A549 (cell line): ENCODE results near the gene SGO2. TPM values are rescaled to one million over a fixed set of nuclear protein-coding genes. Genes with fewer than 3 reads are reported as not detected.

Source experiments
- ATAC-seq, 2 experiments: fragments of 200-7000 bp in 1 of 2; fragments of >200 bp in 1 of 2; cut with Nextera tagmentation in 1 of 2; cut with Tn5 transposase in 1 of 2; 3 replicates each; pipeline versions ENCODE4 v1.8.0 to v1.9.1; 2018 to 2020; ENCODE audit warnings: mild to moderate bottlenecking in 1 of 2, moderate library complexity in 1 of 2
- CTCF ChIA-PET: fragments of 300-600 bp; sonication (Branson Sonifier 250); formaldehyde crosslinking; extraction: SDS; loops from one replicate; lab custom pipeline; 2021; ENCODE audit warnings: antibody characterized with exemption, inconsistent platforms; lab: Yijun Ruan, JAX
- POLR2A ChIA-PET: fragments of 350-600 bp; formaldehyde crosslinking; extraction: SDS; loops from one replicate; lab custom pipeline; 2021; ENCODE audit warnings: antibody characterized with exemption, inconsistent platforms; lab: Yijun Ruan, JAX
- DNase-seq, 2 experiments: peaks; one replicate each; pipeline versions ENCODE4 v3.0.0 to v3.0.0-alpha.2; 2011 to 2016; ENCODE audit warnings: low read depth in 1 of 2, low spot score in 1 of 2
- FAIRE-seq: peaks from 2 replicates; lab custom pipeline; 2011; peaks lifted over from hg19 to GRCh38; lab: Jason Lieb, UNC
- H3K27ac ChIP-seq, 2 experiments: fragments of >200 bp; sonication (Bioruptor Twin); formaldehyde crosslinking; 3 replicates each; pipeline ENCODE4 v1.5.1; 2016 to 2017
- H3K4me1 ChIP-seq: fragments of >200 bp; sonication (Bioruptor Twin); formaldehyde crosslinking; 3 replicates; pipeline ENCODE4 v1.6.1; 2016
- H3K4me2 ChIP-seq: fragments of >200 bp; sonication (Bioruptor Twin); formaldehyde crosslinking; 3 replicates; pipeline ENCODE4 v1.6.1; 2016
- H3K4me3 ChIP-seq: fragments of >200 bp; sonication (Bioruptor Twin); formaldehyde crosslinking; 3 replicates; pipeline ENCODE4 v1.5.1; 2016
- H3K9me3 ChIP-seq: fragments of >200 bp; sonication (Bioruptor Twin); formaldehyde crosslinking; 3 replicates; pipeline ENCODE4 v1.6.1; 2016
- ATOH8 ChIP-seq: fragments of 250-450 bp; sonication (Bioruptor Pico); IDR thresholded peaks from 2 replicates; pipeline ENCODE4 v1.5.0; 2020; ENCODE audit warnings: low read depth, mild to moderate bottlenecking, moderate library complexity
- BHLHE40 ChIP-seq: IDR thresholded peaks from 2 replicates; pipeline ENCODE4 v1.6.1; 2012; ENCODE audit warnings: low read depth, low read length, inconsistent platforms
- CBX2 ChIP-seq: fragments of 200-600 bp; sonication (generic); IDR thresholded peaks from 2 replicates; pipeline ENCODE4 v1.6.1; 2016; ENCODE audit warnings: low read depth, mild to moderate bottlenecking, borderline replicate concordance
- CBX8 ChIP-seq: fragments of 200-600 bp; sonication (generic); IDR thresholded peaks from 2 replicates; pipeline ENCODE4 v1.6.1; 2016
- CHD2 ChIP-seq: fragments of 150-350 bp; IDR thresholded peaks from 2 replicates; pipeline ENCODE4 v1.6.1; 2014; ENCODE audit warnings: low read length; ENCODE audit not compliant: partially characterized antibody
- FOXS1 ChIP-seq: fragments of 250-450 bp; sonication (Bioruptor Pico); IDR thresholded peaks from 2 replicates; pipeline ENCODE4 v1.5.0; 2020; ENCODE audit warnings: mild to moderate bottlenecking, moderate library complexity
- HES2 ChIP-seq: fragments of >200 bp; sonication (Bioruptor Twin); formaldehyde crosslinking; IDR thresholded peaks from 2 replicates; pipeline ENCODE4 v1.6.1; 2016
- HMGXB4 ChIP-seq: fragments of 250-450 bp; sonication (Bioruptor Pico); IDR thresholded peaks from 2 replicates; pipeline ENCODE4 v1.5.0; 2021; ENCODE audit warnings: mild to moderate bottlenecking, moderate library complexity, borderline replicate concordance
- HOXA7 ChIP-seq: fragments of 250-450 bp; sonication (Bioruptor Pico); IDR thresholded peaks from 2 replicates; pipeline ENCODE4 v1.5.0; 2020; ENCODE audit warnings: mild to moderate bottlenecking, moderate library complexity
- JUN ChIP-seq, 2 experiments: fragments of >200 bp; sonication (Bioruptor Twin); formaldehyde crosslinking; IDR thresholded peaks; 2 replicates in 1 of 2; 3 replicates in 1 of 2; pipeline ENCODE4 v1.6.1; 2016 to 2017
- KDM1A ChIP-seq: fragments of 200-600 bp; sonication (generic); IDR thresholded peaks from 2 replicates; pipeline ENCODE4 v1.6.1; 2016; ENCODE audit warnings: low read depth, mild to moderate bottlenecking
- MAFK ChIP-seq: fragments of 450-650 bp; IDR thresholded peaks from 2 replicates; pipeline ENCODE4 v1.6.1; 2014; ENCODE audit not compliant: partially characterized antibody
- MAX ChIP-seq: IDR thresholded peaks from 2 replicates; pipeline ENCODE4 v1.6.1; 2012
- MAZ ChIP-seq: fragments of 150-350 bp; IDR thresholded peaks from 2 replicates; pipeline ENCODE4 v1.6.1; 2014; ENCODE audit warnings: antibody characterized with exemption, low read depth, low read length, borderline replicate concordance
- MYC ChIP-seq: IDR thresholded peaks from 2 replicates; pipeline ENCODE4 v1.6.1; 2012; ENCODE audit warnings: mild to moderate bottlenecking, inconsistent platforms, low read length, improper control_type of control experiment, borderline replicate concordance
- NFE2L2 ChIP-seq: fragments of 150-350 bp; conservative IDR thresholded peaks from 2 replicates; pipeline ENCODE4 v1.6.1; 2014; ENCODE audit warnings: low read length
- PBX3 ChIP-seq: IDR thresholded peaks from 2 replicates; pipeline ENCODE4 v1.6.1; 2012
- POLR2AphosphoS2 ChIP-seq: conservative IDR thresholded peaks from 2 replicates; pipeline ENCODE4 v1.6.1; 2012; ENCODE audit warnings: low read length, improper control_type of control experiment, inconsistent platforms
- RAD21 ChIP-seq, 2 experiments: fragments of >200 bp in 1 of 2; sonication (Bioruptor Twin) in 1 of 2; formaldehyde crosslinking in 1 of 2; IDR thresholded peaks in 1 of 2; conservative IDR thresholded peaks in 1 of 2; 2 replicates in 1 of 2; 3 replicates in 1 of 2; pipeline ENCODE4 v1.6.1; 2012 to 2018; ENCODE audit warnings: inconsistent platforms in 1 of 2
- RFX5 ChIP-seq: fragments of 450-650 bp; IDR thresholded peaks from 2 replicates; pipeline ENCODE4 v1.7.1; 2014; ENCODE audit warnings: antibody characterized with exemption, mild to moderate bottlenecking, moderate library complexity
- SREBF2 ChIP-seq: fragments of 450-650 bp; IDR thresholded peaks from 2 replicates; pipeline ENCODE4 v1.6.1; 2014; ENCODE audit warnings: mild to moderate bottlenecking, moderate library complexity
- TFCP2L1 ChIP-seq: fragments of 250-450 bp; sonication (Bioruptor Pico); IDR thresholded peaks from 2 replicates; pipeline ENCODE4 v1.5.0; 2021; ENCODE audit warnings: mild to moderate bottlenecking
- TP53 ChIP-seq: fragments of 250-450 bp; sonication (Bioruptor Pico); IDR thresholded peaks from 2 replicates; pipeline ENCODE4 v1.5.0; 2021; ENCODE audit warnings: mild to moderate bottlenecking, moderate library complexity
- USF2 ChIP-seq: fragments of 450-650 bp; IDR thresholded peaks from 2 replicates; pipeline ENCODE4 v1.6.1; 2014; ENCODE audit warnings: antibody characterized with exemption
- ZC3H11A ChIP-seq: fragments of 450-650 bp; IDR thresholded peaks from 2 replicates; pipeline ENCODE4 v1.6.1; 2014; ENCODE audit warnings: antibody characterized with exemption, mild to moderate bottlenecking
- WGBS: methylation state at CpG from one replicate; pipeline ENCODE4 v1.1.6; 2017; ENCODE audit errors: missing lambda C conversion rate; 5-methylcytosine and 5-hydroxymethylcytosine counted together
- polyA plus RNA-seq, 4 experiments: library from polyadenylated mRNA; depleted of rRNA in 3 of 4; stranded (reverse); fragments of >200 nt; fragmentation: RNase III in 1 of 4; extraction: RNeasy Plus Mini Kit Qiagen cat#74134 plus additional on column Dnase treatment in 1 of 4; gene quantifications; 2 replicates in 3 of 4; 3 replicates in 1 of 4; pipeline ENCODE4 v1.2.3, GENCODE V29; 2011 to 2017
- TF ChIP-seq, protein P1 (sequence below): IDR thresholded peaks from 2 replicates; pipeline ENCODE4 v1.6.1; 2012; ENCODE audit warnings: low read depth, borderline replicate concordance
- TF ChIP-seq, protein P2 (sequence below): fragments of >200 bp; sonication (Bioruptor Twin); formaldehyde crosslinking; IDR thresholded peaks from 3 replicates; pipeline ENCODE4 v1.6.1; 2016

SGO2 gene
- polyA plus RNA-seq, 2 of the 4 experiments (the other 2 are of a cell fraction) = 14.4 to 26.2 TPM

GRCh38 chr2:200496696-200497095, 29.3 kb upstream of the SGO2 start:
- no peaks in the 10 kb centered on the region for H3K9me3 ChIP-seq
- TF ChIP-seq PBX3 (no peak), JUN (IDR thresholded peaks at IDR 0.05) (no peak), RFX5 (no peak), MAZ (no peak), CHD2 (no peak), SREBF2 (no peak), HES2 (no peak), CBX8 (no peak), BHLHE40 (no peak)
- TF ChIP-seq, all 56 proteins: peak for 0
- Histone ChIP-seq H3K4me3 (no peak overlapping the region), H3K4me2 (no peak overlapping the region), H3K4me1 (no peaks in the 10 kb centered on the region), H3K27ac (no peak overlapping the region)
- ChIA-PET CTCF (interaction anchor here (0.5 to 2.5 kb wide), 3 partner anchors 13 to 207 kb away, joined by 3 to 8 read pairs (median 8); no protein-coding TSS in a partner anchor), POLR2A (no interaction called here)
- WGBS = 100% methylated on average over 1 of the region's 1 CpG
- FAIRE-seq = no peak
- DNase-seq = no peak
- no peak for ATAC-seq

DNA sequence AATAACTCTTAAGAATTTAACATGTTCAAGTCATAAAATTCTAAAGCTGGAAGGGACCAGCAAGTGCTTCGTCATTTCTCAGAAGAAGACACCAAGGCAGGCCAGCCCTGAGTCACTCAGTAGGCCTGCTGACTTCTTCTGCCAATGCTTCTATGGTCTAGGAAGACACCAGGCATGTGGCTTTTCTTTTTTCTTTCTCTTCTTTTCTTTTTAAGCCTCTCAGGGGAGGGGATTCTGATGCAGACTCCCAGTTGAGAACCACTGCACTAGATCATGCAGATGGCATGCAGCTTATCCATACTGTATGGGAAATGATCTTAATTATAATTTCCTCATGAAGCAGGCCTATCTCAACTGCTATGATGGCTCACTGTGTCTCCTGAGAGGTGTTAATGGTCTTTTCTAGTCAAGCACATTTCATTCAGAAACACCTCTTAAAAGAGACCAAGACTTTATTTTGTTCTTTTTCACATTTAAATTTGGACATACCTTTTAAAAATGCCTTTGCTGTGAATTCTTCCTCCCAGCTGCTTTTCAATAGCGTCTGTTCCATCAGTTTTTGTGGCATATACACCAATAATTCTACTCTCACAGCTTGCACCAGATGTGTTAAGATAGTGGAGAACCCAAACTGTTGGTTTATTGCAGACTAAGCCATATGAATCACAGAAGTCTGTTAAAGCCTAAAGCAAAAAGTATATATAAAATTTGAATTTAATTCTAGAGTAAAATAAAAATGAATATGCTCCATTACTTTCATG, 27.4 kb upstream of the SGO2 start:
- Histone ChIP-seq H3K9me3 (no peaks in the 10 kb centered on the region), H3K4me2 (no peak overlapping the region), H3K4me3 (no peak overlapping the region), H3K4me1 (no peaks in the 10 kb centered on the region), H3K27ac (no peak overlapping the region)
- ATAC-seq (no peak), DNase-seq (no peak), FAIRE-seq (no peak)
- 91% methylated on average over 2 of the region's 2 CpGs for WGBS
- CTCF ChIA-PET = interaction anchor here (0.6 to 1.3 kb wide), 3 partner anchors 13 to 518 kb away, joined by 3 to 5 read pairs (median 3); no protein-coding TSS in a partner anchor
- no peak for TF ChIP-seq NFE2L2
- TF ChIP-seq KDM1A = no peak
- no peak for TF ChIP-seq MYC
- TF ChIP-seq CHD2 = no peak
- TF ChIP-seq POLR2AphosphoS2 = no peak
- TF ChIP-seq ZC3H11A = no peak
- no peak for TF ChIP-seq MAX
- no peak for TF ChIP-seq TP53 (CRISPR knock-in tag)
- no peak for TF ChIP-seq HOXA7 (CRISPR knock-in tag)
- no peak for TF ChIP-seq RAD21 (conservative IDR thresholded peaks at IDR 0.05 in 1 of 2, IDR thresholded peaks at IDR 0.05 in 1 of 2)
- no peak for TF ChIP-seq BHLHE40
- no peak for TF ChIP-seq CBX2
- TF ChIP-seq, protein P1, sequence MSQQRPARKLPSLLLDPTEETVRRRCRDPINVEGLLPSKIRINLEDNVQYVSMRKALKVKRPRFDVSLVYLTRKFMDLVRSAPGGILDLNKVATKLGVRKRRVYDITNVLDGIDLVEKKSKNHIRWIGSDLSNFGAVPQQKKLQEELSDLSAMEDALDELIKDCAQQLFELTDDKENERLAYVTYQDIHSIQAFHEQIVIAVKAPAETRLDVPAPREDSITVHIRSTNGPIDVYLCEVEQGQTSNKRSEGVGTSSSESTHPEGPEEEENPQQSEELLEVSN = no peak
- TF ChIP-seq MAFK = no peak
- no peak for TF ChIP-seq TFCP2L1 (CRISPR knock-in tag)
- no peak for TF ChIP-seq HMGXB4 (CRISPR knock-in tag)
- no peak for TF ChIP-seq USF2
- TF ChIP-seq ATOH8 = no peak
- TF ChIP-seq FOXS1 (CRISPR knock-in tag) = no peak
- TF ChIP-seq, protein P2, sequence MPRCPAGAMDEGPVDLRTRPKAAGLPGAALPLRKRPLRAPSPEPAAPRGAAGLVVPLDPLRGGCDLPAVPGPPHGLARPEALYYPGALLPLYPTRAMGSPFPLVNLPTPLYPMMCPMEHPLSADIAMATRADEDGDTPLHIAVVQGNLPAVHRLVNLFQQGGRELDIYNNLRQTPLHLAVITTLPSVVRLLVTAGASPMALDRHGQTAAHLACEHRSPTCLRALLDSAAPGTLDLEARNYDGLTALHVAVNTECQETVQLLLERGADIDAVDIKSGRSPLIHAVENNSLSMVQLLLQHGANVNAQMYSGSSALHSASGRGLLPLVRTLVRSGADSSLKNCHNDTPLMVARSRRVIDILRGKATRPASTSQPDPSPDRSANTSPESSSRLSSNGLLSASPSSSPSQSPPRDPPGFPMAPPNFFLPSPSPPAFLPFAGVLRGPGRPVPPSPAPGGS = no peak
- POLR2A ChIA-PET = no interaction called here
